WTC11 (cell line): Measurements from ENCODE around the gene GCAT. TPM values are rescaled to one million over a fixed set of nuclear protein-coding genes. Genes with fewer than 3 reads are reported as not detected.

Source experiments
- AR ChIP-seq: fragments of 250-450 bp; sonication (Bioruptor Pico); IDR thresholded peaks from 2 replicates; pipeline ENCODE4 v1.9.0; 2021; ENCODE audit warnings: mild to moderate bottlenecking
- ARID4B ChIP-seq: sonication (generic); formaldehyde crosslinking; IDR thresholded peaks from 2 replicates; pipeline ENCODE4 v1.8.0; 2023; ENCODE audit warnings: missing genetic modification reagents, mild to moderate bottlenecking, borderline replicate concordance
- E2F1 ChIP-seq: sonication (generic); formaldehyde crosslinking; IDR thresholded peaks from 2 replicates; pipeline ENCODE4 v1.8.0; 2022; ENCODE audit warnings: mild to moderate bottlenecking, missing genetic modification reagents
- ERG ChIP-seq: fragments of 250-450 bp; sonication (Bioruptor Pico); IDR thresholded peaks from 2 replicates; pipeline ENCODE4 v1.8.0; 2021; ENCODE audit warnings: mild to moderate bottlenecking
- ETV6 ChIP-seq: sonication (generic); formaldehyde crosslinking; IDR thresholded peaks from 2 replicates; pipeline ENCODE4 v1.8.1; 2022; ENCODE audit warnings: mild to moderate bottlenecking, missing genetic modification reagents
- FOXJ3 ChIP-seq: sonication (generic); formaldehyde crosslinking; IDR thresholded peaks from 2 replicates; pipeline ENCODE4 v1.9.0; 2021; ENCODE audit warnings: missing genetic modification reagents, mild to moderate bottlenecking, borderline replicate concordance
- GABPB1 ChIP-seq: sonication (generic); formaldehyde crosslinking; IDR thresholded peaks from 2 replicates; pipeline ENCODE4 v1.8.1; 2023; ENCODE audit warnings: mild to moderate bottlenecking, missing genetic modification reagents
- GTF2I ChIP-seq: fragments of 250-450 bp; sonication (Bioruptor Pico); conservative IDR thresholded peaks from 2 replicates; pipeline ENCODE4 v1.4.0; 2021; ENCODE audit warnings: mild to moderate bottlenecking
- NFATC4 ChIP-seq: fragments of 250-450 bp; sonication (Bioruptor Pico); IDR thresholded peaks from 2 replicates; pipeline ENCODE4 v1.9.0; 2021; ENCODE audit warnings: mild to moderate bottlenecking
- NR1H2 ChIP-seq: sonication (generic); formaldehyde crosslinking; IDR thresholded peaks from 2 replicates; pipeline ENCODE4 v1.9.0; 2021; ENCODE audit warnings: mild to moderate bottlenecking, moderate library complexity, missing genetic modification reagents
- OVOL2 ChIP-seq: fragments of 250-450 bp; sonication (Bioruptor Pico); IDR thresholded peaks from 2 replicates; pipeline ENCODE4 v1.9.0; 2021; ENCODE audit warnings: mild to moderate bottlenecking, borderline replicate concordance
- SMAD3 ChIP-seq: sonication (generic); formaldehyde crosslinking; IDR thresholded peaks from 2 replicates; pipeline ENCODE4 v1.8.0; 2022; ENCODE audit warnings: missing genetic modification reagents, mild to moderate bottlenecking, borderline replicate concordance
- USF1 ChIP-seq: sonication (generic); formaldehyde crosslinking; IDR thresholded peaks from 2 replicates; pipeline ENCODE4 v1.8.0; 2022; ENCODE audit warnings: mild to moderate bottlenecking, missing genetic modification reagents
- ZNF263 ChIP-seq: sonication (generic); formaldehyde crosslinking; IDR thresholded peaks from 2 replicates; pipeline ENCODE4 v1.8.1; 2022; ENCODE audit warnings: low read depth, mild to moderate bottlenecking, moderate library complexity, missing genetic modification reagents
- ZNF281 ChIP-seq: sonication (generic); formaldehyde crosslinking; IDR thresholded peaks from 2 replicates; pipeline ENCODE4 v1.8.0; 2023; ENCODE audit warnings: mild to moderate bottlenecking, missing genetic modification reagents
- ZNF512 ChIP-seq: sonication (generic); formaldehyde crosslinking; IDR thresholded peaks from 2 replicates; pipeline ENCODE4 v1.8.1; 2022; ENCODE audit warnings: missing genetic modification reagents, borderline replicate concordance
- ZNF532 ChIP-seq: fragments of 250-450 bp; sonication (Bioruptor Pico); IDR thresholded peaks from 2 replicates; pipeline ENCODE4 v1.9.0; 2021; ENCODE audit warnings: mild to moderate bottlenecking, borderline replicate concordance
- total RNA-seq: library from RNA; stranded (reverse); gene quantifications from 3 replicates; pipeline ENCODE4 v1.2.3, GENCODE V29; 2021

The GCAT gene
- total RNA-seq, 1 experiment from 2014 or later, result 33.0 TPM

GRCh38 chr22:37807410-37808293, at the start of gene GCAT (continued):
- TF ChIP-seq ARID4B (CRISPR knock-in tag) (peak; percentile 80; the same call in 1 of the 2 replicates), GTF2I (no peak), NFATC4 (CRISPR knock-in tag) (no peak), SMAD3 (peak; percentile 89; the same call in 1 of the 2 replicates), ZNF532 (CRISPR knock-in tag) (no peak), ZNF263 (CRISPR knock-in tag) (no peak), E2F1 (CRISPR knock-in tag) (no peak), ERG (no peak), ZNF281 (CRISPR knock-in tag) (no peak), OVOL2 (CRISPR knock-in tag) (no peak), FOXJ3 (CRISPR knock-in tag) (no peak), ETV6 (peak; percentile 87), NR1H2 (CRISPR knock-in tag) (no peak), ZNF512 (CRISPR knock-in tag) (no peak), GABPB1 (CRISPR knock-in tag) (peak; percentile 20; the same call in 1 of the 2 replicates), AR (CRISPR knock-in tag) (no peak), USF1 (CRISPR knock-in tag) (peak; percentile 77; the same call in 1 of the 2 replicates)
